ENCODE measurements around the gene ZBTB40. TPM values are rescaled to one million over a fixed set of nuclear protein-coding genes. Genes with fewer than 3 reads are reported as not detected.

The ZBTB40 gene
- total and polyA plus RNA-seq, 2 of the 13 experiments (the other 11 are each of a cell fraction or from before 2014, with no cell fraction given), result 8.8 to 16.5 TPM

- TF ChIP-seq ZNF121 (CRISPR knock-in tag; IDR thresholded peaks at IDR 0.05) (no peak), ZNF292 (CRISPR knock-in tag; IDR thresholded peaks at IDR 0.05; ENCODE audit: borderline replicate concordance, low read depth) (no peak), ATF7 (IDR thresholded peaks at IDR 0.05) (no peak), ATF7 (CRISPR knock-in tag; IDR thresholded peaks at IDR 0.05) (peak; percentile 63; the same call in 1 of the 2 replicates), RORA (CRISPR knock-in tag; IDR thresholded peaks at IDR 0.05) (no peak), SAP130 (CRISPR knock-in tag; IDR thresholded peaks at IDR 0.05; ENCODE audit: low read depth) (peak; percentile 98), SMARCC2 (IDR thresholded peaks at IDR 0.05) (no peak), FOXJ3 (CRISPR knock-in tag; IDR thresholded peaks at IDR 0.05; ENCODE audit: borderline replicate concordance) (peak; percentile 79), ZNF333 (CRISPR knock-in tag; IDR thresholded peaks at IDR 0.05; ENCODE audit: borderline replicate concordance) (no peak), NR2F1 (CRISPR knock-in tag; IDR thresholded peaks at IDR 0.05) (peak; percentile 86 to 95), ZNF263 (CRISPR knock-in tag; IDR thresholded peaks at IDR 0.05) (no peak), BRF2 (CRISPR knock-in tag; IDR thresholded peaks at IDR 0.05) (0 out of 2 replicates have a peak, but pooled peaks have one; percentile 72), ZSCAN5A (CRISPR knock-in tag; IDR thresholded peaks at IDR 0.05; ENCODE audit: borderline replicate concordance) (peak; percentile 80), RBAK (CRISPR knock-in tag; IDR thresholded peaks at IDR 0.05) (no peak), IKZF5 (CRISPR knock-in tag; IDR thresholded peaks at IDR 0.05) (peak; percentile 97), FOXO4 (CRISPR knock-in tag; conservative IDR thresholded peaks at IDR 0.05) (no peak), ZSCAN30 (CRISPR knock-in tag; IDR thresholded peaks at IDR 0.05) (peak; percentile 72; the same call in 1 of the 2 replicates), HNF1B (CRISPR knock-in tag; IDR thresholded peaks at IDR 0.05) (peak; percentile 90; the same call in 1 of the 2 replicates), TAF15 (IDR thresholded peaks at IDR 0.05; ENCODE audit: low read depth, low read length, poor library complexity, severe bottlenecking) (peak; percentile 36), ZNF891 (CRISPR knock-in tag; IDR thresholded peaks at IDR 0.05) (no peak), ZNF773 (CRISPR knock-in tag; IDR thresholded peaks at IDR 0.05; ENCODE audit: borderline replicate concordance) (no peak), ZNF605 (CRISPR knock-in tag; IDR thresholded peaks at IDR 0.05) (peak; percentile 80)
Observed at GRCh38 chr1:22451702-22452480, at the start of gene ZBTB40 (continued).

All from HepG2 (cell line).